ENCODE results near the gene EPAS1.

Gene EPAS1

GRCh38 chr2:46389417-46389916, 92.3 kb downstream of the EPAS1 start:
- ChIA-PET CTCF (no interaction called here), POLR2A (no interaction called here)

DNA sequence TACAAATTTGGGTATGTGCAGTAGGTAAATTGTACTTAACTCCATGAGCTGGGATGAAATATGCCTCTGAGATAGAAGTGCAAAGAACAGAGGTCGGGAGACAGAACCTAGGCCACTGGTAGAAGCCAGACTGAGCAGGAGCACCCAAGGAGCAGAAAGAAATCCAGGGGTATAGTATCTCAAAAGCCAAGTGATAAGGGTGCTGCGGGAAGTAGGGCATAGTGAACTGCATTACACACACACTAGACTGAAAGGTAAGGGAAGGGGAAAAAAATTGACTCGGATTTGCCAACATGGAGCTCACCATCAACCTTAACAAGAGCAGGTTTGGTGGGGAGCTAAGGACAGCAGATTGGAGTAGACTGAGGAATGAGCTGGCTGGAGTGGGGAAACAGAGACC, 92.8 kb downstream of the EPAS1 start:
- POLR2A ChIA-PET: no interaction called here
- CTCF ChIA-PET: no interaction called here
- TF ChIP-seq SP1 (IDR thresholded peaks at IDR 0.05) (no peak), L3MBTL2 (conservative IDR thresholded peaks at IDR 0.05) (no peak), NFRKB (IDR thresholded peaks at IDR 0.05) (no peak), CTBP1 (IDR thresholded peaks at IDR 0.05; ENCODE audit: borderline replicate concordance) (no peak), SUZ12 (IDR thresholded peaks at IDR 0.05) (no peak), HDGF (IDR thresholded peaks at IDR 0.05; ENCODE audit: borderline replicate concordance) (no peak), ZNF384 (IDR thresholded peaks at IDR 0.05) (no peak), FOXK2 (IDR thresholded peaks at IDR 0.05) (no peak), FOXA1 (IDR thresholded peaks at IDR 0.05) (no peak), ELF4 (IDR thresholded peaks at IDR 0.05) (no peak), FOXM1 (IDR thresholded peaks at IDR 0.05; ENCODE audit: borderline replicate concordance) (no peak), TARDBP (IDR thresholded peaks at IDR 0.05) (no peak), LEF1 (IDR thresholded peaks at IDR 0.05; ENCODE audit: borderline replicate concordance) (no peak), ARNT (IDR thresholded peaks at IDR 0.05) (no peak), BHLHE40 (IDR thresholded peaks at IDR 0.05; ENCODE audit: borderline replicate concordance) (no peak)
- TF ChIP-seq, protein P1, sequence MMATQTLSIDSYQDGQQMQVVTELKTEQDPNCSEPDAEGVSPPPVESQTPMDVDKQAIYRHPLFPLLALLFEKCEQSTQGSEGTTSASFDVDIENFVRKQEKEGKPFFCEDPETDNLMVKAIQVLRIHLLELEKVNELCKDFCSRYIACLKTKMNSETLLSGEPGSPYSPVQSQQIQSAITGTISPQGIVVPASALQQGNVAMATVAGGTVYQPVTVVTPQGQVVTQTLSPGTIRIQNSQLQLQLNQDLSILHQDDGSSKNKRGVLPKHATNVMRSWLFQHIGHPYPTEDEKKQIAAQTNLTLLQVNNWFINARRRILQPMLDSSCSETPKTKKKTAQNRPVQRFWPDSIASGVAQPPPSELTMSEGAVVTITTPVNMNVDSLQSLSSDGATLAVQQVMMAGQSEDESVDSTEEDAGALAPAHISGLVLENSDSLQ (IDR thresholded peaks at IDR 0.05): no peak
- no peak for DNase-seq (ENCODE audit: extremely low spot score)

More at GRCh38 chr2:46389417-46389916, 92.3 kb downstream of the EPAS1 start:
- DNase-seq (ENCODE audit: extremely low spot score): no peak
- no peak for TF ChIP-seq L3MBTL2 (conservative IDR thresholded peaks at IDR 0.05)
- no peak for TF ChIP-seq CTBP1 (IDR thresholded peaks at IDR 0.05; ENCODE audit: borderline replicate concordance)
- no peak for TF ChIP-seq BHLHE40 (IDR thresholded peaks at IDR 0.05; ENCODE audit: borderline replicate concordance)
- no peak for TF ChIP-seq FOXA1 (IDR thresholded peaks at IDR 0.05)
- TF ChIP-seq FOXK2 (IDR thresholded peaks at IDR 0.05): no peak
- TF ChIP-seq ELF4 (IDR thresholded peaks at IDR 0.05): no peak
- no peak for TF ChIP-seq ZNF384 (IDR thresholded peaks at IDR 0.05)
- TF ChIP-seq TARDBP (IDR thresholded peaks at IDR 0.05): no peak

GRCh38 chr2:46390901-46391395, 93.7 kb downstream of the EPAS1 start:
- POLR2A ChIA-PET: no interaction called here
- DNase-seq (ENCODE audit: extremely low spot score): no peak
- TF ChIP-seq FOXK2 (IDR thresholded peaks at IDR 0.05): no peak
- TF ChIP-seq CTBP1 (IDR thresholded peaks at IDR 0.05; ENCODE audit: borderline replicate concordance): no peak
- no peak for TF ChIP-seq ELF4 (IDR thresholded peaks at IDR 0.05)
- TF ChIP-seq FOXM1 (IDR thresholded peaks at IDR 0.05; ENCODE audit: borderline replicate concordance): no peak
- no peak for TF ChIP-seq ARNT (IDR thresholded peaks at IDR 0.05)
- TF ChIP-seq FOXA1 (IDR thresholded peaks at IDR 0.05): no peak
- no peak for TF ChIP-seq TARDBP (IDR thresholded peaks at IDR 0.05)
- no peak for TF ChIP-seq SP1 (IDR thresholded peaks at IDR 0.05)
- TF ChIP-seq ZNF384 (IDR thresholded peaks at IDR 0.05): no peak
- TF ChIP-seq L3MBTL2 (conservative IDR thresholded peaks at IDR 0.05): no peak
- no peak for TF ChIP-seq NFRKB (IDR thresholded peaks at IDR 0.05)
- TF ChIP-seq HDGF (IDR thresholded peaks at IDR 0.05; ENCODE audit: borderline replicate concordance): no peak
- TF ChIP-seq, protein P1 (IDR thresholded peaks at IDR 0.05): no peak
- TF ChIP-seq SUZ12 (IDR thresholded peaks at IDR 0.05): no peak
- no peak for TF ChIP-seq BHLHE40 (IDR thresholded peaks at IDR 0.05; ENCODE audit: borderline replicate concordance)
- CTCF ChIA-PET: no interaction called here

DNA sequence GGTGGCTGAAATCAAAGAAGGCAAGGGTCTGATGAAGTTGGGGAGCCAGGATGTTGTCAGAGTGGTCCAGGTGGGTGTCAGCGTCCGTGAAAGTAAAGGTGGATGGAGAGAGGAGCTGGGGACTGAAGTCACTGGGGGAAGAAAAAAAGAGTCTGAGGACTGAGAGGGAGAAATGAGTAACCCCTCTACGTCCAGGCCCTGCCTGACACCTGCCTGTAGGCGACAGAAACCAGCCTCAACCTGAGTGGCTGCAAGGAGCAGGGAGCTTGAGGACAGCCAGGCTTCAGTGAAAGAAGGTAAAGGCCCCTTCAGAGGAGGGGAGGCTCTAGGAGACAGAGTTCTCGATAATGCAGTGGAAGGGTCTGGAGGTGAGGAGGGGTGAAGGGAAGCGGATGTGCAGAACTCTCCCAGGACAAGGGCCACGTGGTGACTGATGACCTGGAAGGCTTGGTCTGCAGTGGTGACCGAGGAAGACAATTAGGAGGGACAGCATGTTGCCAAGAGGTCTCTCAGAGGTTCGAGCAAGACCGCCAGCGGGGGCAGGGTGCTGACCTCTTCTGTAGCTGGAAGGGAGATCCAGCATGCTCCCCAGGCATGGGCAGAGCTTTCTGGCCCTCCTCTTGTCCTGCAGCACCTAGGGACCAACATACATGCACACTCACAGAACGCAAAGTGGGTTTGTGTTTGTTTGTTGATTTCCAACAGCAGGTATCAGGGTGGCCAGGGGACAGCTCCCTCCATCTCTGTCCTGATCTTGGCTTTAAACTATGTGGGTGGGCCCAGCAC, 95.5 kb downstream of the EPAS1 start:
- DNase-seq (ENCODE audit: extremely low spot score): no peak
- TF ChIP-seq SUZ12 (IDR thresholded peaks at IDR 0.05) (no peak), FOXM1 (IDR thresholded peaks at IDR 0.05; ENCODE audit: borderline replicate concordance) (no peak), ZNF384 (IDR thresholded peaks at IDR 0.05) (no peak), TARDBP (IDR thresholded peaks at IDR 0.05) (no peak), HDGF (IDR thresholded peaks at IDR 0.05; ENCODE audit: borderline replicate concordance) (no peak), ARNT (IDR thresholded peaks at IDR 0.05) (no peak), L3MBTL2 (conservative IDR thresholded peaks at IDR 0.05) (no peak), FOXK2 (IDR thresholded peaks at IDR 0.05) (no peak), ELF4 (IDR thresholded peaks at IDR 0.05) (no peak), LEF1 (IDR thresholded peaks at IDR 0.05; ENCODE audit: borderline replicate concordance) (no peak), FOXA1 (IDR thresholded peaks at IDR 0.05) (no peak), BHLHE40 (IDR thresholded peaks at IDR 0.05; ENCODE audit: borderline replicate concordance) (no peak), CTBP1 (IDR thresholded peaks at IDR 0.05; ENCODE audit: borderline replicate concordance) (no peak), NFRKB (IDR thresholded peaks at IDR 0.05) (no peak), SP1 (IDR thresholded peaks at IDR 0.05) (no peak)
- TF ChIP-seq, protein P1 (IDR thresholded peaks at IDR 0.05): no peak
- CTCF ChIA-PET: no interaction called here
- POLR2A ChIA-PET: no interaction called here

GRCh38 chr2:46393347-46393820, 96.2 kb downstream of the EPAS1 start:
- ChIA-PET CTCF (no interaction called here), POLR2A (no interaction called here)
- TF ChIP-seq ZNF384 (IDR thresholded peaks at IDR 0.05) (no peak), FOXK2 (IDR thresholded peaks at IDR 0.05) (no peak), TARDBP (IDR thresholded peaks at IDR 0.05) (no peak), SP1 (IDR thresholded peaks at IDR 0.05) (no peak), SUZ12 (IDR thresholded peaks at IDR 0.05) (no peak), ELF4 (IDR thresholded peaks at IDR 0.05) (no peak), ARNT (IDR thresholded peaks at IDR 0.05) (no peak), FOXA1 (IDR thresholded peaks at IDR 0.05) (no peak), LEF1 (IDR thresholded peaks at IDR 0.05; ENCODE audit: borderline replicate concordance) (no peak), NFRKB (IDR thresholded peaks at IDR 0.05) (no peak), L3MBTL2 (conservative IDR thresholded peaks at IDR 0.05) (no peak), BHLHE40 (IDR thresholded peaks at IDR 0.05; ENCODE audit: borderline replicate concordance) (no peak), HDGF (IDR thresholded peaks at IDR 0.05; ENCODE audit: borderline replicate concordance) (no peak), CTBP1 (IDR thresholded peaks at IDR 0.05; ENCODE audit: borderline replicate concordance) (no peak), FOXM1 (IDR thresholded peaks at IDR 0.05; ENCODE audit: borderline replicate concordance) (no peak)
- TF ChIP-seq, protein P1 (IDR thresholded peaks at IDR 0.05): no peak

More at GRCh38 chr2:46393347-46393820, 96.2 kb downstream of the EPAS1 start:
- DNase-seq (ENCODE audit: extremely low spot score): no peak

All from HEK293T (cell line).